ENCODE measurements around the gene CRYBA4.

DNA sequence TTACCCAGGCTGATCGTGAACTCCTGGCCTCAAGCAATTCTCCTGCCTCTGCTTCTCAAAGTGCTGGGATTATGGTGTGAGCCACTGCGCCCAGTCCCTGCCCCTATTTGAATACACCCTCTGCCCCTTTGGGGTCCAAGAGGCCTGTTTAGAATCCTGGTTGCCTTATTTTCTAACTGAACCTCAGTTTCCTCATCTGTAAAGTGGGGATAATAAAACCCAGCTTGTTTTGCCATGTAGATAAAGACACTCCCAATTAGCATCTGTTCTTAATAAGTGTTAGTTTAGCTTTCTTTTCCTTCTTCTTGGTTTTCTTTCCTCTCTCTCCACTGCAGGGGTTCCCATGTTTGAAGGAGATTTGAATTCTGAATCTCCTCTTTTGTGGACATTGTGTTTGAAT is 40.4 kb downstream of the CRYBA4 start:
- TF ChIP-seq, protein P1, sequence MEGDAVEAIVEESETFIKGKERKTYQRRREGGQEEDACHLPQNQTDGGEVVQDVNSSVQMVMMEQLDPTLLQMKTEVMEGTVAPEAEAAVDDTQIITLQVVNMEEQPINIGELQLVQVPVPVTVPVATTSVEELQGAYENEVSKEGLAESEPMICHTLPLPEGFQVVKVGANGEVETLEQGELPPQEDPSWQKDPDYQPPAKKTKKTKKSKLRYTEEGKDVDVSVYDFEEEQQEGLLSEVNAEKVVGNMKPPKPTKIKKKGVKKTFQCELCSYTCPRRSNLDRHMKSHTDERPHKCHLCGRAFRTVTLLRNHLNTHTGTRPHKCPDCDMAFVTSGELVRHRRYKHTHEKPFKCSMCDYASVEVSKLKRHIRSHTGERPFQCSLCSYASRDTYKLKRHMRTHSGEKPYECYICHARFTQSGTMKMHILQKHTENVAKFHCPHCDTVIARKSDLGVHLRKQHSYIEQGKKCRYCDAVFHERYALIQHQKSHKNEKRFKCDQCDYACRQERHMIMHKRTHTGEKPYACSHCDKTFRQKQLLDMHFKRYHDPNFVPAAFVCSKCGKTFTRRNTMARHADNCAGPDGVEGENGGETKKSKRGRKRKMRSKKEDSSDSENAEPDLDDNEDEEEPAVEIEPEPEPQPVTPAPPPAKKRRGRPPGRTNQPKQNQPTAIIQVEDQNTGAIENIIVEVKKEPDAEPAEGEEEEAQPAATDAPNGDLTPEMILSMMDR (conservative IDR thresholded peaks at IDR 0.05), result no peak
- no peak for TF ChIP-seq EZH2 (IDR thresholded peaks at IDR 0.05; ENCODE audit: low read depth)

All from PC-9 (cell line).